Aortic smooth muscle cell (primary cell): ENCODE data around the gene CTLA4. TPM values are rescaled to one million over a fixed set of nuclear protein-coding genes. Genes with fewer than 3 reads are reported as not detected.

Experiments used
- total RNA-seq: library from RNA; depleted of rRNA; stranded (reverse); fragments of >200 nt; gene quantifications from 2 replicates; pipeline ENCODE4 v1.2.3, GENCODE V29; 2014

CTLA4 gene
- total RNA-seq: not detected in 2 replicates

GRCh38 chr2:203867561-203868200, at the start of gene CTLA4:
Gene CTLA4 (plus strand): TSS chr2:203867771. CDS start chr2:203867943, 172 bp downstream.

Other genes starting within 250 kb of the CTLA4 start
- under 0.01 TPM in 1 of 2 replicates, not detected in the other for gene CD28, start 161.1 kb upstream of the CTLA4 start, total RNA-seq
- not detected in 2 replicates for gene ICOS, start 69.0 kb downstream of the CTLA4 start, total RNA-seq